ENCODE results near the gene MYH6.
"Not testable (repeated sequence)": the region's sequence is repeated elsewhere in the genome, so short reads cannot be mapped to it uniquely, and the experiment has no call there.

The MYH6 gene

DNA sequence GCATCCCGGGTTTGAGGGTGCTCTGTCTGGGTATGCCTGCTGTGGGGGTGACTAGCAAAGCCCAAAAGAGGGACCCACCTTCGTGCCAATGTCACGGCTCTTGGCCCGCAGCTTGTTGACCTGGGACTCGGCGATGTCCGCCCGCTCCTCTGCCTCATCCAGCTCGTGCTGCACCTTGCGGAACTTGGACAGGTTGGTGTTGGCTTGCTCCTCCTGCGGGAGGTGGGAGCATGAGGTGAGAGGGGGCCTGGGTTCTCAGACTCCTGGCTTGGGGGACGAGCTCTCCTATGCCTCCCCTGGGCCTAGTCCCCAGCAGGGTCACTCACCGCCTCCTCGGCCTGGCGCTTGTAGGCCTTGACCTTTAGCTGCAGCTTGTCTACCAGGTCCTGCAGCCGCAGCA, 5.6 kb upstream of the MYH6 start:
- no peak for DNase-seq

DNA sequence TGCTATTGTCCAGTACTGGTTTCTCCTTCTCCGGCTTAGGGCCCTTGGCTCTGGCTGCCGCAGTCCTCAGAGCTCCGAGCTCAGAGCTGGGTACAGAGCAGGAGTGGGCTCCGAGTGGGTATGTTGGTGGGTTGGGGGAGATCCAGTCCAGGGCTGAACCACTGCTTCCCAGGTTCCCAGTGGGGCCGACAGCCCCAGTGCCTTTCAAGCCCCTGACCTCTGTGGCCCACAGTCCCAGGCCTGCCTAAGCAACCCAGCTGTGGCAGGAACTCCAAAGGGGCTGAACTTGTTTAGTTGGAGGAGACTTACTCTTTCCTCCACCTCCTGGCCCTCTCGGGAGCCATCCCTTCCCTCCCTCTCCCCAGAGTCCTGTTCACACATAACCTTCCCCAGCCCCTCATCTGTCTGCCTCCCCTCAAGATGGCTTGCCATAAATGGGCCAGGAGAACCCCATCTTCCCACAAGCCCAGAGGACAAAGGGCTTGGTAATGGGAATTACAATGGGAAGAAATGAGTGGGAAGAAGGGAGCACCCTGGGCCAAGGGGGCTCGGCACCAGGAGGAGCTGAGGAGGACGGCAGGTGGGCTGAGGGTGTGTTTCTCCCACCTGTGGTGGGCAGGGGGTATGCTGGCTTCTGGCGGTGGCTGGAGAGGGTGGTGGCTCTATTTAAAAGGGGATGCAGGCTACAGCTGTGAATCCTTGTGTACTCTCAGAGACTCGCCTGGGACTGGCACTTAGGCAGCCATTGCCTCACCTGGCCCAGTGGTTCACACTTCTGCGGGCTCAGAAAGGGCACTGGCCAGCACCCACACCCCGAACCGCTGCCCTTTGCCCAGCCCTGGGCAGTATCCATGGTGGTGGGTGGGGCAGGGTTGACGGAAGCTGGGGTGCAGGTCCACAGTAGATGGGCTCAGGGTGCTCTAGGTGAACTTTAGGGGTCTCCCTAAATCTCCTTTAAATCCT, 3.8 kb upstream of the MYH6 start:
- no peak for DNase-seq

GRCh38 chr14:23409966-23410635, 2.0 kb upstream of the MYH6 start:
- DNase-seq, result no peak

GRCh38 chr14:23409475-23409874, 1.4 kb upstream of the MYH6 start:
- DNase-seq, result no peak

- DNase-seq, result no peak
These were observed 196 bp upstream of the MYH6 start for GRCh38 chr14:23408307-23408630.

GRCh38 chr14:23406725-23407355, 1.2 kb downstream of the MYH6 start:
- DNase-seq, result no peak

- no peak for DNase-seq
These were observed 1.8 kb downstream of the MYH6 start for GRCh38 chr14:23406244-23406643.

DNA sequence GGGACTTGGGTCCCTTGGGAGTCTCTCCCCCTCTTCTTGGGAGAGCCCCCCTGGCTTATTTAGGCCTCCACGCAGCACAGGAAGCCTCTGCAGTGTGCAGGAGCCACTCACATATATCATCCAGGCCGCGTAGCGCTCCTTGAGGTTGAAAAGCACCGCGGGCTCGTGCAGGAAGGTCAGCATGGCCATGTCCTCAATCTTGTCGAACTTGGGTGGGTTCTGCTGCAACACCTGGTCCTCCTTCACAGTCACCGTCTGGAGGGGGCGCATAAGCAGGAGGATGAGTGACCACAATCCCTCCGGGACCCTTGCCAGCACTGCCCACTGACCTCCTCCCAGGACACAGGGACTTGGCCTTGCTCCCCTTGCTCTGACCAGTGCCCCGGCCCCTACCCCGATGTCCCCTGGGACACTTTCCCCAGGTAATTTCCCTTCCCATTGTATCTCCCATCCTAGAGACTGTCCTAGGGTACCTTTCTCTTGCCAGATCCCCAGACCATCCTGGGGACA, 2.5 kb downstream of the MYH6 start:
- no peak for DNase-seq

DNA sequence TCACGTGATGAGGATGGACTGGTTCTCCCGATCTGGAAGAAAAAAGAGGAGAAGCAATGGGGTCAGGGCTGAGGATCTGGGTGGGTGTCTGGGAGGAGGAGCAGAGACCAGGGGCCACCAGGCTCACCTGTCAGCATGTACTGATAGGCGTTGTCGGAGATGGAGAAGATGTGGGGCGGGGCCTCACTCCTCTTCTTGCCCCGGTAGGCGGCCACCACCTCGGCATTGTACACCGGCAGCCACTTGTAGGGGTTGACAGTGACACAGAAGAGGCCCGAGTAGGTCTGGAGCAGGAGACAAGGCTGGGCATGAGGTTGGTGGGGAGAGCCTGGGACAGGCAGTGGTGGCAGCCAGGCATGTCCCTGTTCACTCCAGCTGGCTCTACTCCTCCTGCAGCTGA, 3.0 kb downstream of the MYH6 start:
- DNase-seq, result no peak

DNA sequence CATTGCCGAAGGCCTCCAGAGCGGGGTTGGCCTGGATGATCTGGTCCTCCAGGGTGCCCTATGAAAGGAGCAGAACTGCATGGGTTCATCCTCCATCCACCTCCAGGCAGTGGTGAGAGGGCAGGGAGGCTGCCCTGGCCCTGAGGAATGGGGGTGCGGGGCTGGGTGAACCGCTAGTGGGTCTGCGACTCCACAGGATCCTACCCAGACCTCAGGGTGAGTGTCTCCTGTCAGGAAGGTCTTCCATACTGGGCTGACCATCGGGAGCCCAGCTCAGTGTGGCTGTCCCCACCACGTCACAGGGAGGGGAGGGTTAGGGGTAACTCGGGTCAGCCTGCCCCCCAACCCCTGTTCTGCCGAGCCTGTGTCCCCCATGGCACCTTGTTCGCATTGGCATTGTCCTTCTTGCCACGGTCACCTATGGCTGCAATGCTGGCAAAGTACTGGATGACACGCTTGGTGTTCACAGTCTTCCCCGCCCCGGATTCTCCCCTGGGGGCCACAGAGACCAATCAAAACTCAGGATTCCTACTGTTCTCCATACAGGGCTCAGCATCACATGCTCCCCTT, 3.7 kb downstream of the MYH6 start:
- no peak for DNase-seq

DNA sequence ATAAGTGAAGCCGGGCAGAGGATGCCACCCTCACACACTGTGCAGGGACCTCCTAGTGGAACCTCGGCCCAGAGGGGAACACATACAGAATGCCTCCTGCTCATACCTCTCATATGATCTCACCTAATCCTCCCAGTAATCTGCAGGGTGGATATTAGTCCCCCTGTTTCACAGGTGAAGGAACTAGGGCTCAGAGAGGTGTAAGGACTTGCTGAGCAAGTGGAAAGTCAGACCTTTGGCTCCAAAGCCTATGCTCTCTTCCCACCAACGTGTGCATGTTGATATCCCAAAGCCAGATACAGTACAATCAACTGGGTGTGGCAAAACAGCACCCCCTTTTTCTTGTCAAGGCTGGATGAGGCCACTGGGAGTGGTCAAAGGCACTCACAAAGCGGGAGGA, 4.2 kb downstream of the MYH6 start:
- DNase-seq, result no peak

DNA sequence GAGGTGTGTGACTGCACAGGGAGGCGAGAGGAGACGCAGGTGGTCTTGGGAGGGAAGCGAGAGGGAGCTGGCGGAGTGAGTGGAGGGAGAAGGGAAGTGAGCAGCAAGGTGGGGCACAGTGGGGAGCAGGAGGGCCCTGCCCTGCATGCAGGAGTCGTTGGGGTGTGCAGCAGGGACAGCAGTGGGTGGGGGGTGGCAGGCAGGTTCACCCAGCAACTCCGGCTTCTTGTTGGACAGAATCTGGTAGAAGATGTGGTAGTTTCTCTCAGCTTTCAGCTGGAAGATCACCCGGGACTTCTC, 5.0 kb downstream of the MYH6 start:
- no peak for DNase-seq

DNA sequence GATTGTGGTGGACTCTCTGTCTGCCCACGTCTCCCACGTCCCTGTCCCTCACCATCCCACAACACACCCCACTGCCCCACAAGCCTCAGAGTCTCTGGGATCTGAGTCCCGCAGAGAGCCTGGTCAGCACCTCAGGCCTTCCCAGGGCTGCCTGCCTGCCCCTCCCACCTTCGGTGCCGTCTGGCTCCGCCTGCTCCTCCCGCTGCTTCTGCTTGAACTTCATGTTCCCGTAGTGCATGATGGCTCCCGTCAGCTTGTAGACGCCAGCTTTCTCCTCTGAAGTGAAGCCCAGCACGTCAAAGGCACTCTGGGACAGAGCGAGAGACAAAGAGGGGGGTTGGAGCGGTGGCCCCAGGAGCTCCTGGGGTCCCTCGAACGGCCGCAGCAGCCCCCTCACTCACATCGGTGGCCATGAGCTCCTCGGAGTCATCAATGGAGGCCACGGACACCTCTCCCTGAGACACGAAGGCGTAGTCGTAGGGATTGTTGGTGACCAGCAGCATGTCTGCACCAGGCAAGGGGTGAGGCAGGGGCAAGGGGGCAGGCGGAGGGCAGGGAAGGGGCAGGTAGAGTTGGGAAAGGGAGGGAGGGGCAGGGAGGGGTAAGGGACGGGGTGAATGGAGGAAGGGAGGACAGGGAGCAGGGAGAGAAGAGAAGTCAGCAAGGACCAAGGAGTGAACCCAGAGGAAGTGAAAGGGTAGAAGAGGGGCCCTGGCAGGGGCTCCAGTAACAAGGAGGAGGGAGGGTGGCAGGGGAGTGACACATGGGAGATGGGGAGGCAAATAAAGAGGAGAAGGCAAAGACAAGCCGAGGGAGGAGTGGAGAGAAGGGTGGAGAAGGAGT, 5.6 kb downstream of the MYH6 start:
- no peak for DNase-seq

GRCh38 chr14:23401291-23401690, 6.8 kb downstream of the MYH6 start:
- DNase-seq, result no peak

- DNase-seq, result not testable (repeated sequence)
These were observed 7.5 kb downstream of the MYH6 start for GRCh38 chr14:23400496-23401149.

DNA sequence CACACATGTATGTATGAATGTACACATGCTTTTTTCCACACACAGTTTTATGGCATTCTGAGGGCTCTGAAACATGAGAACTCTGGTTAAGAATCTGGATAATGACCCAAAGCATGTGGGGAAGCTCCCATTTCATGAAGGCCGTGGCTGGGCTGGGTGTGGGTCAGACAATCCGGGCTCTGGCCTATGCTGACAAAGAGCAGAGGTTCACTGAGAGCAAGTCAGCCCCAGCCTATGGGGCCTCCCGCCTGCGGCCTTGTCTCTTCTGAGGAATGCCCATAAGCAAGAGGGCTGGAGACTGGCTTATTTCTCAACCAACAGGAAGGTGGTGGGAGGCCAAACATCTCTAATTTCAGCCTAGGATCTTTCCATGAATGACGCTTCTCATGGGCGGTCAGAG, 8.5 kb downstream of the MYH6 start:
- no peak for DNase-seq

DNA sequence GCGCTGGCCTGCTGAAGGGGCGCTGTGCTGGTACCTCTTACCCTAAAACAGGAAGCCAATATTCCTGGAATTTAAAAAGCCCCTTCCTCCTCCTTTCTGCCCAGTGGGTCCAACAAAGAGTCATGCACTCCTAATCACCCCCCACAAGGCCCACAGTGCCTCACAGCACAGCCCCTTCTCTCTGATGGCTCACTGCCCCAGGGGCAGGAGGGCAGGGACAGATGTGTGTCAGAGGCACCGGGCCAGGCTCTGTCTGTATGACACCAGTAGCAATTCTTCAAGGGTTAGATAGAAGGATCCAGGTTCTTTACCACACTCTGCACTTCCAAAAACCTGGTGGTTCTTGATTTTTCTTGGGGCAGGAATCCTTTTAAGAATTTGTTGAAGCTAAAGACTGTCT, 8.9 kb downstream of the MYH6 start:
- DNase-seq, result no peak

GRCh38 chr14:23398348-23398747, 9.7 kb downstream of the MYH6 start:
- DNase-seq, result peak; percentile 64

DNA sequence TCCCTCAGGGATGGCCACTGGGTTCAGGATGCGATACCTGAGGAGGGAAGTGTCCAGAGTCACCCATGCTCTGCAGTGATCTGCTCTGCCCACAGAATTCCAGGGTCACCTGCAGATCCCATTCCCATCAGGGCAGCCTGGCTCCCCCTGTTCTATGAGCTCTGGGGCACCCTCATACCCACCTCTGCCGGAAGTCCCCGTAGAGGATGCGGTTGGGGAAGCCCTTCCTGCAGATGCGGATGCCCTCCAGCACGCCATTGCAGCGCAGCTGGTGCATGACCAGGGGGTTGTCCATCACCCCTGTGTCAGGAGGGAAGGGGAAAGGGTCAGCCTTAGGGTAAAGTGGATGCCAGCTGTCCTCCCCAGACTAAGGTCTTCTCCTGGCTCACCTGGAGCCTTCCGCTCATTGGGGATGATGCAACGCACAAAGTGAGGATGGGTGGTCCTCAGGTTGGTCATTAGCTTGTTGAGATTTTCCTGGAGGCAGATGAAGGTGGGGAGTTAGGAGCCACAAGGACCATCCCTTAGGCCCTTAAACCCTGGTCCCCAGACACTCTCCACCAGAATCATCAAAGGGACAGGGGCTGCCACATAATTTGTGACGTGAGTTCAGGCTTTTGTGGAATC, 11.2 kb downstream of the MYH6 start:
- no peak for DNase-seq

DNA sequence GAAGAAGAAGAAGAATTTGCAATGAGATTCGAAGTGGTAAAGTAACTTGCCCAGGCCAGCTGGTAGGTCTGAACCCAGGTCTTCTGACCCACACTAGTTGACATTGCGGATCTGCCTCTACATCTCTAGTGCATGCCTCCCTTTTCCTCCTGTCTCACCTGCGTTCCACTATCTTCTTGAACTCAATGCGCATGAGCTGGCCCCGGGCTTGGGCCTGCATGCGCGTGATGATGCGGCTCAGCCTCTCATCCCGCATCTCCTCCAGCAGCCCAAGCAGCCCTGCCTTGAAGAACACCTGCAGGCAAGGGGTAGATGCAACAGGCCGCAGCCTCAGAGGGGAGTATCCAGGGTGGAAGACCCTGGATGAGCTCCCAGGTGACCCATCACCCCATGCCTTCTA, 11.9 kb downstream of the MYH6 start:
- DNase-seq, result no peak

DNA sequence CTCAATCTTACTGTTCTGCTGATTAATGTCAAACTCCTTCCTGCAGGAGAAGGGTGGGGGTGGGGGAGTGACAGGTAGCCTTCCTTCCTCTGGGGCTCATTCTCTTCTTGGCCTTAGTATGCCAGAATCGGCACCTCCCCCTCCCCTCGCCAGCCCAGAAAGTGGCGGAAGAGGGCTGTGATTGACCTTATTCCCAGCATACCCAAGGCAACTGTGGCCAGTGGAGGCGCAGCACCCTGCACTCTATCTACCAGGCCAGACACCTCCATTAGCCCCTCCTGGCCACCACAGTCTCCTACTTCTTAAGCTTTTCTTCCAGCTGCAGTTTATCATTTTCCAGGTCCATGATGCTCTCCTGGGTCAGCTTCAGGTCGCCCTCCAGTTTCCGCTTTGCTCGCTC, 15.5 kb downstream of the MYH6 start:
- DNase-seq, result no peak

DNA sequence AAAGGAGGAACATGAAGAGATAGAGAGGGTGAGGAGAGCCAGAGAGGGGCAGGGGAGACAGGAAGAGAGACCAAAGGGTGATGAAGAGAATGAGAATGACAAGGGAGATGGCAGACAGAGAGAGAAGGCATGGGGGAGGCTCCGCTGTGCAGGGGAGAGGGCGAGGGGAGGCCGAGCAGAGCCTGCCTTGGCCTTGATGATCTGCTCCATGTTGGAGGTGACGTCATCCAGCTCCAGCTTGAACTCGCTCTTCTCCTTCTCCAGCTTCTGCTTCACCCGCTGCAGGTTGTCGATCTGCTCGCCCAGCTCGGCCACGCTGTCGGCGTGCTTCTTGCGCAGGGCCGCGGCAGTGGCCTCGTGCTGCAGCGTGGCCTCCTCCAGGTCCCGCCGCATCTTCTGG, 18.2 kb downstream of the MYH6 start:
- DNase-seq, result not testable (repeated sequence)

All from NCI-H510A treated with DMSO at 0.1 percent for 48 hours (cell line).